GM18870 (cell line): ENCODE measurements around the gene LAMC2.

Experiments
- ATAC-seq: cut with Tn5 transposase; IDR thresholded peaks from one replicate; pipeline ENCODE4 v1.9.1; 2021; ENCODE audit warnings: moderate library complexity; ENCODE audit not compliant: unreplicated experiment

Gene LAMC2

DNA sequence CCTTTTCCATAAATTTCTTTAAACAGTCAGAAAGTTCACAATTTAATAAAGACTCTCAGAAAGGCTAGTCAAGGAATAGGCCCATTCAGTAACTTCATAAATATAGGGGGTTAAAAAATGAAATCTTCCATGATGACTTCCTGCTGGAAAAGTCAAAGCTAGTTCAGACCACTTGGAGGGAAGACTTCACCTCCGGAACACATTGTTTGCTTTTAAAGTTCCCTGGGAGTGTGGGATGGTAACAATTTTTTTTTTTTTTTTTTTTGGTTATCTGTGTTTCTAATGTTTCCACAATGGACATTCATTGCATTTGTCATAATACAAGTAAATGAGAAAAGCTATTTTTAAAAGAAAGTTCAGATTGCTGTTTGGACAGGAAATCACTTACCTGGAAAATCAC is 18.4 kb upstream of the LAMC2 start:
- ATAC-seq = no peak

GRCh38 chr1:183168308-183168707 is 17.8 kb upstream of the LAMC2 start:
- ATAC-seq = no peak

GRCh38 chr1:183173828-183174227 is 12.2 kb upstream of the LAMC2 start:
- ATAC-seq = no peak

GRCh38 chr1:183175631-183176030 is 10.4 kb upstream of the LAMC2 start:
- ATAC-seq = no peak

- ATAC-seq = no peak
Observed at GRCh38 chr1:183178545-183178944, 7.5 kb upstream of the LAMC2 start.

GRCh38 chr1:183179033-183179432 is 7.0 kb upstream of the LAMC2 start:
- ATAC-seq = no peak

- no peak for ATAC-seq
Observed at GRCh38 chr1:183180218-183180617, 5.8 kb upstream of the LAMC2 start.

- ATAC-seq = peak; percentile 83
Observed at GRCh38 chr1:183180634-183181056, 5.4 kb upstream of the LAMC2 start.

DNA sequence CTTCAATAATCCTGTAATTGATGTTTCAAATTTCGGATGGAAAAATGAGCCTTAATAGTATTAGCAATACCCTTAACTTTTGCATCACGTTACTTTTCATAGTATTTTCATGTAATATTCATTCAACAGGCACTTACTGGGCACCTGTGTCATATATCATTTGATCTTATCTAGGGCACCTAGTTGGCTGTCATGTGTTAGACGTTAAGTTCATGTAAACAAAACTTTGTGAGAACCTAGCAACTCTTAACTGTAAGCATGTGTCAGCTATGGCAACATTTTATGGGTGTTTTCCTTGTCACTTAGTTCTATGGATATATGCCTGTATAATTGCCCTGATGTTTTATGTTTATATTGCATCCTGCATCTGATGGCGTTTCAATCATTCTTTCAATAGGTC is 777 bp downstream of the LAMC2 start:
- ATAC-seq = no peak

DNA sequence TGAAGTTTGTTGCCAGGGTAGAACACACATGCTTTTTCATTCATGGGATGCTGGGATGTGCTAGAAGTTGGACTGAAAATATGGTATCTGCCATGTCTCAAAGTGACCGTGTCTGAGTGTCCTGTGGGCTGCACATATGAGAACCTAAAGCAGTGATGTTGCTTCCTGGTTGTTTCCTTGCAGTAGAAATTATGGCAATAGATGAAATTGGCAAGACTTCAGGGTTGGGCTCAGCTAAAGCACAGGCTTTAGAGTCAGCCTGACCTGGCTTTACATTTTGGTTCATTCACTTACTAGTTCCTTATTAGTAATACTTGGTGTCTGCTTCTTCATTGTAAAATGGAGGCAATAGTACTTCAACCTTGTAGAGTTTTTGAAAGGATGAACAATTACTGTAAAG is 2.2 kb downstream of the LAMC2 start:
- no peak for ATAC-seq

DNA sequence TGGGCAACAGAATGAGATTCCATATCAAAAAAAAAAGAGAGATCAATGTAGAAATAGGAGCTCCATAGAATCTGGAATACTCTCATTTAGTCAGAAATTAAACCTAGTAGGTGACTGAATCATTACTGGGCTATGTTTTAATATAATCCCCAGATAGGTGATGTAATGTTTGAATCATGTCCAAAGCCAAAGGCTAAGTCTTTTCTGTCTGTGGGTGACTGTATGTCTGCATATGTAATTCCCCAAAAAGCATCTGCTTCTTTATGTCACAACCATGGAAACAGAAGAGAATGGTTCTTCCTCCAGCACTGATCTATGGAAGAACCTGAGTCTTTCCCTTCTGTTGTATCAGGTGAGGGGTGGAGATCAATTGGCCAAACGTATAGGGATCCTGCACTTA is 5.8 kb downstream of the LAMC2 start:
- no peak for ATAC-seq

GRCh38 chr1:183193963-183194525 is 8.0 kb downstream of the LAMC2 start:
- no peak for ATAC-seq

- peak; percentile 93 for ATAC-seq
Observed at GRCh38 chr1:183194527-183195141, 8.6 kb downstream of the LAMC2 start.

DNA sequence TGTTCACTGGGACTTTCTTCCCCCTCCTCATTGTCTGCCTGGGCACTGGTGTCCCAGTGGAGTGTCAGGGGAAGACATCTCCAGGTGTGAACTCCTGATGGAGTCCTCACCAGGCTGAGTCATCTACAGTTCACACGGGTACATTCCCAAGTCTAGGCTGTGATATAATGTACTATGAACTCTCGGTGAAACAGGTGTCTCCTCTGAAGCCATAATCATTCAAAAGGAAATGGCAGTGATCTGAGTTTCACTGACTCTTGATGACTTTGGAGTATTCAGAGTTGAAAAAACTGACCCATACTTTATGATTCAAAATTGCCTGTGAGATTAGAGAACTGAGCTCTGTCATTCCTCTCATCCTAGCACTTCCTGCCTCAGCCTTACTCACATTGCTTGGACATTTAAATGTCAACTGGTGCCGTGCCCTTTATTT is 9.1 kb downstream of the LAMC2 start:
- peak; percentile 44 for ATAC-seq

DNA sequence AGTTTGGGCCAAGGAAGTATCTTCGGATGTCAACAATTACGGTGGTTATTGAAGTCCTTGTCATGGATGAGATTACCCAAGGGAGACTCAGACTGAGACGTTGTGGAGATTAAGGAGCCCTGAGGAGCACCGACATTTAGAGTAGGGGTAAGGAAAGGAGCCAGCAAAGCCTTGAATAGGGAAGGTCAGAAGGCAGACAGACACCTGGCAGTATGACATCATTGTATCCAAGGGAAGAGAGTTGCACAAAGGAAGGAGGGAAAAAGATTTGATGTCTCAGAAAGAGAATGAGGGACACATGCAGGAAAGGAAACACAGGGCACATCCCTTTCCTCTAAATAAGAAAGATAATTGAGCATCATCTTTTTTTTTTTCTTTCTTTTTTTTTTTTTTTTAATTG is 11.7 kb downstream of the LAMC2 start:
- no peak for ATAC-seq

GRCh38 chr1:183198463-183198862 is 12.4 kb downstream of the LAMC2 start:
- ATAC-seq = no peak

- ATAC-seq = no peak
Observed at GRCh38 chr1:183199304-183199703, 13.2 kb downstream of the LAMC2 start.

DNA sequence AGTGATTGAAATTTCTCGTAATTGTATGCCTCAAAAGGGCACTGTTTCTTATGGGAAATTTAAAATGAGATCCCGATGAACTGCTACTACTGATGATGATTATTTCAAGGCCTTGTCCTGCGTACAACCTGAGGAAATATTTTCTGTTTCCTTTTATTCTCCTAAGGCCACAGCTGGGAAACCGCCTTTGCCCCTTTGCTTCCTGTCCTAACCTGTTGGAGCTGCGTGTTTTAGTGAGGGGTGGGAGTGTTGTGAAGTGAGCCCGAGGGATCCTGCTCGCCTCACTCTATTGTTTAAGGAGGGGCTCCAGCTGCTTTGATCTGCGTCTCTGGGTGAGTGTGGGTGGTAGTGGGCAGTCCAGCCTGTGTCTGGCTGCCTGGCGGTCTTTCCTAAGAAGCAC is 14.4 kb downstream of the LAMC2 start:
- ATAC-seq = no peak

DNA sequence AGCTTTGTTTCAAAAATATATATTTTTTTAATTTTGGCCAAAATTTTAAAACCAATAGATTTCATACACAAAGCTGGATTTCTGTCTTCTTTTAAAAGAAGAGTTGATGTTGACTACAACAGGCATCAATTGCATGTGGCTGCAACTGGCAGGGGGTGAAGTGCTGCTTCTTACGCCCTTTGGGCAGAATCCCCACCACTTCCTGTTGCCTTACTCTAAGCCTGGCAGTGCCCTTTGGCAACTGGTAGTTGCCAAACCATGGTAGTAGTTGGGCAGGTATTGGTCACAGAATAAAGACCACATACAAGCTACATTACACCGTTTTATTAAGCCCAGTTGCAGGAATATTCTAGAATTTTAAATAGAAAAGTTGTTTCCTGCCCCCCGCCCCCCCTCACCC is 17.0 kb downstream of the LAMC2 start:
- no peak for ATAC-seq

GRCh38 chr1:183205196-183205781 is 19.2 kb downstream of the LAMC2 start:
- no peak for ATAC-seq

- ATAC-seq = no peak
Observed at GRCh38 chr1:183206538-183207122, 20.6 kb downstream of the LAMC2 start.

DNA sequence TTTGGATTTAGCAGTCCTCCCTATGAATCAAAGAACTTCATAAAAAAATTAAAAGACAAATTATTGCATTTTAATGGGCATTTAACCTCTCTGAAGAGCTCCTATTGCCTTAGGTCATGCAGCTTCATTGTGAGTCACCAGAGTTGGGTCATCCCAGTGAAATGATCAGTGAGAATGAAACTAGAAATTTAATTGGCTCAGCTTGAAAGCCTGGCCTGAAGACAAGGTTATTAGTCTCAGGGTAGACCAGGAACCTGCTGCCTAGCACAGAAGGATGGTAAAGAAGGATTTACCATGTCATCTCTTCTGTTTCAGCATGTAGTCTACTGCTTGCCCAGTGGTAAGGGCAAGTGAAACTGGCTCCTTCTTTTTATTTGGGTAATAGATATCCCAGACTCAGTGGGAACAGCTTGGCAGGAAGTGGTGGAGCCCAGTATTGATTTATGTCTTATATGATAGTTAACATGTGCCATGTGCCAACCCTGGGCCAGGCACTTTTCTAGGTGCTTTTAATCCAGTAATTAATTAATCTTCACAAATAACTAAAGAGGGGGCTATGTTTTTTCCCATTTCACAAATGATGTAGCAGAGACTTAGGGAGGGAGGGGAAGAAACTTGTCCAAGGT is 23.6 kb downstream of the LAMC2 start:
- ATAC-seq = peak; percentile 63
